ENCODE results near the gene SPATA18.

DNA sequence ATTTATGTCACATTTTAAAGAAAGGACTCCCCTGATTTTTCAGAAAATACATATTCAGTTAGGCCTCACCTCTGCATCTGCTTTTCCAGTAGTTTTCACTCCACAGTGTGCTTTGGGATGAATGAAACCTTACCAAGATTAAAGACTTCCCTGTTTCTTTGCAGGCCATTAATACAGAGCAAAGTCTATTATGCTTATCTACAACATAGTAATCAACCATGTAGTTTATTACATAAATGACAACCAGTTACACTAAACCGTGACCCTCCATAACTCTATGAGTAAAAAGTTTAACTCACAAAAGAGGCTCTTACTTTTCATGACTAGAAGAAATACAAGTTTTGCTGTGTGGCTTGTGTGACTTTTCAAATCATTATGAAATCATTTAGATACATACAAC is 33.3 kb upstream of the SPATA18 start:
- TF ChIP-seq FOXK2 (IDR thresholded peaks at IDR 0.05), result no peak
- TF ChIP-seq ZNF384 (IDR thresholded peaks at IDR 0.05), result no peak
- TF ChIP-seq, protein P1, sequence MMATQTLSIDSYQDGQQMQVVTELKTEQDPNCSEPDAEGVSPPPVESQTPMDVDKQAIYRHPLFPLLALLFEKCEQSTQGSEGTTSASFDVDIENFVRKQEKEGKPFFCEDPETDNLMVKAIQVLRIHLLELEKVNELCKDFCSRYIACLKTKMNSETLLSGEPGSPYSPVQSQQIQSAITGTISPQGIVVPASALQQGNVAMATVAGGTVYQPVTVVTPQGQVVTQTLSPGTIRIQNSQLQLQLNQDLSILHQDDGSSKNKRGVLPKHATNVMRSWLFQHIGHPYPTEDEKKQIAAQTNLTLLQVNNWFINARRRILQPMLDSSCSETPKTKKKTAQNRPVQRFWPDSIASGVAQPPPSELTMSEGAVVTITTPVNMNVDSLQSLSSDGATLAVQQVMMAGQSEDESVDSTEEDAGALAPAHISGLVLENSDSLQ (IDR thresholded peaks at IDR 0.05), result no peak
- TF ChIP-seq BHLHE40 (IDR thresholded peaks at IDR 0.05; ENCODE audit: borderline replicate concordance), result no peak
- TF ChIP-seq SP1 (IDR thresholded peaks at IDR 0.05), result no peak
- TF ChIP-seq ARNT (IDR thresholded peaks at IDR 0.05), result no peak
- TF ChIP-seq NFRKB (IDR thresholded peaks at IDR 0.05), result no peak
